ENCODE data around the gene HMGCS1. TPM values are rescaled to one million over a fixed set of nuclear protein-coding genes. Genes with fewer than 3 reads are reported as not detected.

Gene HMGCS1
- total RNA-seq = 100 to 1,000 TPM in 1 of 2 experiments, 10 to 100 TPM in 1; 91.4 to 121 TPM

GRCh38 chr5:43313035-43313853 lies at the start of gene HMGCS1:
Gene HMGCS1, minus strand, starts transcription at chr5:43313412. Its CDS starts 14,447 bp downstream, at chr5:43298965.
- DNase-seq (peak; percentile 100), ATAC-seq (peak; percentile 92)
- H3K4me1 Mint-ChIP-seq = peaks cover 62% of the 10 kb centered on the region
- CTCF ChIA-PET = interaction anchor here (0.6 to 2.9 kb wide), 16 partner anchors 9 to 363 kb away, joined by 3 to 16 read pairs (median 4); partner anchors contain the start of gene TMEM267
- no peaks in the 10 kb centered on the region for H3K27me3 Mint-ChIP-seq
- peaks cover 2% of the 10 kb centered on the region for H3K9me3 Mint-ChIP-seq (ENCODE audit: low read depth)
- H3K4me3 Mint-ChIP-seq = peak within 1 kb of the TSS; percentile 99
- H3K36me3 Mint-ChIP-seq = peaks cover 35% of the 10 kb centered on the region
- peak within 1 kb of the TSS; percentile 96 for H3K27ac Mint-ChIP-seq

GRCh38 chr5:43358726-43359125 lies 45.5 kb upstream of the HMGCS1 start:
- Mint-ChIP-seq H3K4me1 (no peaks in the 10 kb centered on the region), H3K9me3 (ENCODE audit: low read depth) (peaks cover 6% of the 10 kb centered on the region), H3K36me3 (peaks cover 2% of the 10 kb centered on the region), H3K27ac (no peak overlapping the region), H3K4me3 (no peak overlapping the region), H3K27me3 (no peaks in the 10 kb centered on the region)
- CTCF ChIA-PET = no interaction called here
- ATAC-seq (no peak), DNase-seq (no peak)

- H3K36me3 Mint-ChIP-seq = peaks cover 2% of the 10 kb centered on the region
- H3K4me3 Mint-ChIP-seq = no peak overlapping the region
- no peak overlapping the region for H3K27ac Mint-ChIP-seq
- no peaks in the 10 kb centered on the region for H3K4me1 Mint-ChIP-seq
- peaks cover 6% of the 10 kb centered on the region for H3K9me3 Mint-ChIP-seq (ENCODE audit: low read depth)
- no peak for DNase-seq
- CTCF ChIA-PET = no interaction called here
- no peaks in the 10 kb centered on the region for H3K27me3 Mint-ChIP-seq
- ATAC-seq = no peak
Measured at GRCh38 chr5:43358301-43358700, 45.1 kb upstream of the HMGCS1 start.

- CTCF ChIA-PET = no interaction called here
- peaks cover 6% of the 10 kb centered on the region for H3K9me3 Mint-ChIP-seq (ENCODE audit: low read depth)
- DNase-seq = no peak
- no peaks in the 10 kb centered on the region for H3K4me1 Mint-ChIP-seq
- ATAC-seq = no peak
- no peak overlapping the region for H3K27ac Mint-ChIP-seq
- peaks cover 2% of the 10 kb centered on the region for H3K36me3 Mint-ChIP-seq
- H3K27me3 Mint-ChIP-seq = peaks cover 2% of the 10 kb centered on the region
- H3K4me3 Mint-ChIP-seq = no peak overlapping the region
Measured at GRCh38 chr5:43357878-43358281, 44.7 kb upstream of the HMGCS1 start.

- Mint-ChIP-seq H3K27ac (no peak overlapping the region), H3K4me1 (no peaks in the 10 kb centered on the region), H3K4me3 (no peak overlapping the region), H3K27me3 (peaks cover 2% of the 10 kb centered on the region), H3K36me3 (peaks cover 2% of the 10 kb centered on the region), H3K9me3 (ENCODE audit: low read depth) (peaks cover 6% of the 10 kb centered on the region)
- DNase-seq = no peak
- CTCF ChIA-PET = no interaction called here
- ATAC-seq = no peak
Measured at GRCh38 chr5:43357067-43357466, 43.9 kb upstream of the HMGCS1 start.

- Mint-ChIP-seq H3K4me1 (no peaks in the 10 kb centered on the region), H3K27ac (no peak overlapping the region)
Measured at GRCh38 chr5:43354774-43355173, 41.6 kb upstream of the HMGCS1 start.

GRCh38 chr5:43353668-43354067 lies 40.5 kb upstream of the HMGCS1 start:
- no peaks in the 10 kb centered on the region for H3K4me1 Mint-ChIP-seq
- peaks cover 10% of the 10 kb centered on the region for H3K27me3 Mint-ChIP-seq
- H3K36me3 Mint-ChIP-seq = no peaks in the 10 kb centered on the region
- ATAC-seq (no peak), DNase-seq (no peak)
- no peak overlapping the region for H3K4me3 Mint-ChIP-seq
- peaks cover 2% of the 10 kb centered on the region for H3K9me3 Mint-ChIP-seq (ENCODE audit: low read depth)
- H3K27ac Mint-ChIP-seq = no peak overlapping the region
- CTCF ChIA-PET = no interaction called here

More at GRCh38 chr5:43354774-43355173, 41.6 kb upstream of the HMGCS1 start:
- CTCF ChIA-PET = no interaction called here
- H3K9me3 Mint-ChIP-seq (ENCODE audit: low read depth) = peaks cover 2% of the 10 kb centered on the region
- DNase-seq = no peak
- peaks cover 10% of the 10 kb centered on the region for H3K27me3 Mint-ChIP-seq
- H3K4me3 Mint-ChIP-seq = no peak overlapping the region
- no peaks in the 10 kb centered on the region for H3K36me3 Mint-ChIP-seq
- ATAC-seq = no peak

GRCh38 chr5:43352915-43353314 lies 39.7 kb upstream of the HMGCS1 start:
- peaks cover 10% of the 10 kb centered on the region for H3K27me3 Mint-ChIP-seq
- H3K36me3 Mint-ChIP-seq = no peaks in the 10 kb centered on the region
- no peak overlapping the region for H3K27ac Mint-ChIP-seq
- DNase-seq (no peak), ATAC-seq (no peak)
- H3K4me3 Mint-ChIP-seq = no peak overlapping the region
- CTCF ChIA-PET = no interaction called here
- H3K9me3 Mint-ChIP-seq (ENCODE audit: low read depth) = peaks cover 2% of the 10 kb centered on the region
- no peaks in the 10 kb centered on the region for H3K4me1 Mint-ChIP-seq

- Mint-ChIP-seq H3K36me3 (no peaks in the 10 kb centered on the region), H3K4me3 (no peak overlapping the region), H3K27me3 (peaks cover 10% of the 10 kb centered on the region), H3K27ac (no peak overlapping the region), H3K4me1 (no peaks in the 10 kb centered on the region), H3K9me3 (ENCODE audit: low read depth) (peaks cover 2% of the 10 kb centered on the region)
- ATAC-seq (no peak), DNase-seq (no peak)
- CTCF ChIA-PET = no interaction called here
Measured at GRCh38 chr5:43352131-43352530, 38.9 kb upstream of the HMGCS1 start.

GRCh38 chr5:43348861-43349363 lies 35.7 kb upstream of the HMGCS1 start:
- no peaks in the 10 kb centered on the region for H3K9me3 Mint-ChIP-seq (ENCODE audit: low read depth)
- no peak overlapping the region for H3K4me3 Mint-ChIP-seq
- no peaks in the 10 kb centered on the region for H3K4me1 Mint-ChIP-seq
- no peaks in the 10 kb centered on the region for H3K36me3 Mint-ChIP-seq
- no peak for ATAC-seq
- DNase-seq = no peak
- CTCF ChIA-PET = no interaction called here
- H3K27ac Mint-ChIP-seq = no peak overlapping the region
- peaks cover 15% of the 10 kb centered on the region for H3K27me3 Mint-ChIP-seq

- DNase-seq = no peak
- no peaks in the 10 kb centered on the region for H3K4me1 Mint-ChIP-seq
- peaks cover 23% of the 10 kb centered on the region for H3K27me3 Mint-ChIP-seq
- H3K4me3 Mint-ChIP-seq = no peak overlapping the region
- CTCF ChIA-PET = no interaction called here
- no peak for ATAC-seq
- H3K27ac Mint-ChIP-seq = no peak overlapping the region
- H3K36me3 Mint-ChIP-seq = no peaks in the 10 kb centered on the region
- no peaks in the 10 kb centered on the region for H3K9me3 Mint-ChIP-seq (ENCODE audit: low read depth)
Measured at GRCh38 chr5:43348207-43348606, 35.0 kb upstream of the HMGCS1 start.

GRCh38 chr5:43338862-43339261 lies 25.6 kb upstream of the HMGCS1 start:
- Mint-ChIP-seq H3K9me3 (ENCODE audit: low read depth) (peaks cover 16% of the 10 kb centered on the region), H3K27ac (no peak overlapping the region), H3K4me3 (no peak overlapping the region), H3K4me1 (peaks cover 9% of the 10 kb centered on the region), H3K36me3 (peaks cover 10% of the 10 kb centered on the region), H3K27me3 (peaks cover 15% of the 10 kb centered on the region)
- DNase-seq = no peak
- no peak for ATAC-seq
- CTCF ChIA-PET = interaction anchor here (2.1 kb wide), 1 partner anchor 51 kb away, joined by 6 read pairs; no protein-coding TSS in a partner anchor

GRCh38 chr5:43336159-43336558 lies 22.9 kb upstream of the HMGCS1 start:
- peaks cover 22% of the 10 kb centered on the region for H3K9me3 Mint-ChIP-seq (ENCODE audit: low read depth)
- H3K36me3 Mint-ChIP-seq = peaks cover 10% of the 10 kb centered on the region
- CTCF ChIA-PET = interaction anchor here (1.1 kb wide), 1 partner anchor 54 kb away, joined by 4 read pairs; no protein-coding TSS in a partner anchor
- no peak overlapping the region for H3K4me3 Mint-ChIP-seq
- peaks cover 9% of the 10 kb centered on the region for H3K4me1 Mint-ChIP-seq
- DNase-seq = peak; percentile 41
- peak; percentile 61 for ATAC-seq
- H3K27me3 Mint-ChIP-seq = peaks cover 3% of the 10 kb centered on the region
- no peak overlapping the region for H3K27ac Mint-ChIP-seq

- Mint-ChIP-seq H3K27ac (no peak overlapping the region), H3K4me3 (no peak overlapping the region), H3K9me3 (ENCODE audit: low read depth) (peaks cover 22% of the 10 kb centered on the region), H3K4me1 (peaks cover 9% of the 10 kb centered on the region), H3K36me3 (peaks cover 10% of the 10 kb centered on the region), H3K27me3 (peaks cover 3% of the 10 kb centered on the region)
- DNase-seq = no peak
- CTCF ChIA-PET = no interaction called here
- ATAC-seq = no peak
Measured at GRCh38 chr5:43335681-43336080, 22.5 kb upstream of the HMGCS1 start.

Measured in activated CD8-positive, alpha-beta memory T cell treated with anti-CD3 and anti-CD28 coated beads, Interleukin-2, amount 10 ng/mL, durations not matched to agents 7 days and 5 days (primary cell).